GM23248 (cell line): ENCODE results near the gene PKD1L1.

Experiments
- EZH2 ChIP-seq: fragments of 200-600 bp; sonication (generic); IDR thresholded peaks from 2 replicates; pipeline ENCODE4 v1.6.1; 2018; ENCODE audit warnings: antibody characterized with exemption, mild to moderate bottlenecking; ENCODE audit not compliant: insufficient read depth, poor library complexity, severe bottlenecking
- EZH2phosphoT487 ChIP-seq: fragments of 200-600 bp; sonication (generic); IDR thresholded peaks from 2 replicates; pipeline ENCODE4 v1.6.1; 2018; ENCODE audit warnings: antibody characterized with exemption, moderate library complexity, mild to moderate bottlenecking, low read depth; ENCODE audit not compliant: insufficient read depth

- TF ChIP-seq EZH2, result no peak
- TF ChIP-seq EZH2phosphoT487, result no peak
Observed at GRCh38 chr7:47777531-47778152, 170.6 kb downstream of the PKD1L1 start.
